GM12864 (cell line): Measurements from ENCODE around the gene RANBP3.
"Not testable (repeated sequence)": the region's sequence is repeated elsewhere in the genome, so short reads cannot be mapped to it uniquely, and the experiment has no call there.

Experiments used
- DNase-seq: peaks from one replicate; pipeline ENCODE4 v3.0.0-alpha.2; 2011; ENCODE audit warnings: low read depth
- H3K4me3 ChIP-seq: 2 replicates; pipeline ENCODE4 v1.5.1; 2011; ENCODE audit warnings: mild to moderate bottlenecking, low read depth, low read length, control low read depth
- CTCF ChIP-seq: IDR thresholded peaks from 2 replicates; pipeline ENCODE4 v1.5.1; 2011; ENCODE audit warnings: low read depth, mild to moderate bottlenecking, moderate library complexity, low read length, control low read depth, inconsistent platforms; ENCODE audit errors: missing control alignments

RANBP3 gene

DNA sequence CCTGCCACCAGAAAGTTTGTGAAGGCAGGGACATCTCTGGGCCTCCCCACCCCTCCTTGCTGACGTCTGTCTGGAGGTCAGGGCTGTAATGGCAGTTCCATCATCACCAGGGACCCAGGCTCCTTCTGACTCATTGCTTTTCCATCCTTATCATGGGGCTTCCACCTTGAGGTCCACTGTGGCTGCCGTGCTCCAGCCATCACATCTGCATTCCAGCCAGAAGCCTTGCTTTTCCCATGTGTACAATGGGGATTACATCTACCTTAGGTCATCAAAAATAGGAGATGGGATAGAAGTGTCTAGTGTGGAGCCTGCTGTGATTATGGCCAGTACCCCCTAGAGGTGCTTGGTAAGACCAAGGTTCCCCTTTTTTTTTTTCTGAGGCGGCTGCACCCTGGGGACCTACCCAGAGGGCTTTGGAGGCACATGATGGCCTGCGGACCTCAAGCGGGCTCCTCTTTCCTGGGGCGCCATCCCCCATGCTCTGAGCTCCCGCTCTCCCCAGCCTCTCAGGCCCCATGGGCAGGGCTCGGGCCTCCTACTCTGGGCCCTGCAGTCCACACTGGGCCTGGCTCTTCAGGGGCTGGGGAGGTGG lies 13.4 kb upstream of the RANBP3 start:
- DNase-seq, result no peak
- H3K4me3 ChIP-seq, result no peak overlapping the region
- TF ChIP-seq CTCF, result no peak

DNA sequence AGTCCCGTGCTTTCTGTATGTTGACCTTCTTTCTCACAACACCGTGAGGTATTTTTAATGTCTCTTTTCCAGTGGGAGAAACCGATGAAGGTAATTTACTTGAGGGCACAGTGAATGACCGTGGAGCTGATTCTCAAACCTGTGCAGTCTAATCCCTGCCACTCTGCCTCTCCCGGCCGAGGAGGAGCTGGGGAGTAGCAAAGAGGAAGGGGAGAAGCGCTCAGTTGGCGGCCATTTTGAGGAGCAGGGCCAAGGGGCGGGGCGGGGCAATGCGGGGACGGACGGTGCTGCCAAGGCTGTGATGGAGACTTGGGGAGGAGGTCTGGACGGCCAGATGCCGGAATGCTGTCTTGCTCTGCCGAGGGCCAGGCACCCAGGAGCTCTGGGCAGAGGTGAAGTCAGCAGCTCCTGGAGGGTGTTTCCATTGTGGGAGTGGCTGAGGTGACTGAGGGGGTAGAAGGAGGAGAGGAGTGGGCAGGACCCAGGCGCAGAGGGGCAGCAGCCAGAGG lies 12.4 kb upstream of the RANBP3 start:
- no peak overlapping the region for H3K4me3 ChIP-seq
- TF ChIP-seq CTCF, result no peak
- DNase-seq, result no peak

DNA sequence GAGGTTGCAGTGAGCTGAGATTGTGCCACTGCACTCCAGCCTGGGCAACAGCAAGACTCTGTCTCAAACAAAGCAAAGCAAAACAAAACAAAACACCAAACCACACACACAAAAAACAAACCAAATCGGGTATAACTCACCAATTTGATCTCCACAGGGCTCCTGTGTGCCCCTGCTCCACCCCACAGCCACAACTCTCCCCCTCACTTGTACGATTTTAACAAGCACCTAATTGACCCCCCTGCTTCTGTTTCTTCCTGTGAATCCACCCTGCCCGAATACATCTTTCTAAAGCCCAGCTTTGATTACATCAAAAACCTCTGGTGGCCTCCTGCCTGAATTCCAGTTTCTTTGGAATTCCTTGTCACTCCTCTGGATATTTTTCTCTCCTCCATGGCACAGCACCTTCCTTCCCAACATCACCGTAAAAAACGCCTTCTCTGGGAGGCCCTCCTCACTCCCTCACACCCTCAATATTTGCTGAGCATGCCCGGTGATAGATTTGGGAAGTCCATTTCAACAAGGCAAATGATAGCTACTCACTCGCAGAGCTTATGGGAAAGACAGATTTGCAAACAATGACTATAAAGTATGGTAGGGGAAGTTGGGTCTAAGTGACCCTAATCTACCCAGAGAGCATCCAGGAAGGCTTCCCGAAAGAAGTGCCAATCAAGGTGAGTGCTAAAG lies 11.6 kb upstream of the RANBP3 start:
- DNase-seq, result no peak
- TF ChIP-seq CTCF, result no peak
- H3K4me3 ChIP-seq, result no peak overlapping the region

DNA sequence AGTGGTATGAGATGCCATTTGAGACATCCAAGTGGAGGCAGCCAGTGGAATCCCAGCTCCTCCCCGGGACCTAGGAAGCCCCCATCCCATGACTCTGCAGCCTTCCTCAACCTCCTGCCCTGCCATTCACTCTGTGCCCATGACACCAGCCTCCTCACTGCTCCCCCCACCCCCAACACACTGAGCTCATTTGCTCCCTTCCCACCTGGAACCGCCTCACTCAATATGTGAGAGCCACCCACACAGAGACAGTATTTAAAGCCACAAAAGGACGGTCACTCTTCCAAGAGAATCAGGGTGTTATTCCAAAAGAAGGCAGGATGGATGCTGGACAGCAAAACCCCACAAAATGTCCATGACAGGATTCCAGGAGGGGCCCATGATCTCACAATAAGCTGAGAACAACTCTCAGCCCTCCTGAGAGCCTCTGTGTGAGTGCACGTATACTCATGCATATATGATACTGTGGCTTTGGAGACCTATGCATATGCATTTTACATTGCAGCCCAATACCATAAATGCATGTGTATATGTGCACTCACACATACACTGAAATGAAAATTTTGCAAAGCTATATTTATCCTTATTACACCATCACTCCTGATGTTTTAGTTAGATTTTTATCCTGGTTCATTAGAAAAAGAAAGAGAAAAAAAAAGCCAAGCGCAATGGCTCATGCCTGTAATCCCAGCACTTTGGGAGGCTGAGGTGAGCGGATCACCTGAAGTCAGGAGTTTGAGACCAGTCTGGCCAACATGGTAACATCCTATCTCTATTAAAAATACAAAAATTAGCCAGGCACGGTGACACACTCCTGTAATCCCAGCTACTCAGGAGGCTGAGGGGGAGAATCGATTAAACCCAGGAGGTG lies 10.8 kb upstream of the RANBP3 start:
- no peak overlapping the region for H3K4me3 ChIP-seq
- DNase-seq, result no peak

DNA sequence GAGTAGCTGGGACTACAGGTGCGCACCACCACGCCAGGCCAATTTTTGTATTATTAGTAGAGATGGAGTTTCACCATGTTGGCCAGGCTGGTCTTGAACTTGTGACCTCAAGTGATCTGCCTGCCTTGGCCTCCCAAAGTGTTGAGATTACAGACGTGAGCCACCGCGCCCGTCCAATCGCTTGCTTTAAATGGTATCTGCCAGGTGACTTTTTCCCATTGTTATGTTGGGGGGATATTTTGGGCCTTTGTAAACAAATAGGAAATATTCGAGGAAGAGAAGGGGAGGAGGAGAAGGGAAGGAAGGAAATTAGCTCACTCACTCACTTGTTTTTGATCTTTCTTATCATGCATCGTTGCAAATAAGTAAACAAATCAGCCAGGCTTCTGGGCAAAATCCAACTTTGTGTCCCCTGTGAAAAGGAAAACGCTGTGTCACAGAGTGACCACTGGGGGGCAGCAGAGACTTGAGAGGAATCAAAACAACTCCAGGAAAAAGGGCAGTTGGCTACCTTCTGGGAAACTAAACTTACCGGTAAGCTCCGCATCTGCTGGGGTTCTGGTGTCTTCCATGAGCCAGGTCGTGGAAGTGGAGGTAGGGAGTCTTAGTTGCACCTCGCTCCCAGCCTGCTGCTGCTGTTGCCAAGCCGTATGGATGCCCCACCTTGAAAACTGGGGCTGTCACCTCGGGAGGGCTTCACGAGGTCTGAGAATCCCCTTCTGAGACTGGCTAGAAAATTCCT lies 9.3 kb upstream of the RANBP3 start:
- peak; percentile 27 for DNase-seq
- H3K4me3 ChIP-seq, result peak overlapping the region; percentile 37
- TF ChIP-seq CTCF, result peak; percentile 94

More for the DNA sequence above, 10.8 kb upstream of the RANBP3 start:
- TF ChIP-seq CTCF, result no peak

DNA sequence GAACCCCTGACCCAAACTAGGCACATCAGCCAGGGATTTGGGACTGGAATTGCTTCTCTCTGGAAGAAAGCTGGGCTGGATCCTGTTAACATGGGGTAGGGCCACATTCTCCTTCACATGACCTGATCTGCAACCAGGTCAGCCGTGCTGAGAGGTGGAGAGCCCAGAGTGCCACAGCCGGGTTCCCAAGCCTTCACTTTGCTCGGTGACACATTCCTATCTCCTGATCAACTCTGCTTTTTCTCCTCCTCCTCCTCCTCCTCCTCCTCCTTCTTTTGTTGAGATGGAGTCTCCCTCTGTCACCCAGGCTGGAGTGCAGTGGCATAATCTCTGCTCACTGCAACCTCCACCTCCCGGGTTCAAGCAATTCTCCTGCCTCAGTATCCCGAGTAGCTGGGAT lies 7.9 kb upstream of the RANBP3 start:
- H3K4me3 ChIP-seq, DNase-seq: not testable (repeated sequence)
